Measurements from ENCODE around the gene CHRDL2.
"Not testable (repeated sequence)": the region's sequence is repeated elsewhere in the genome, so short reads cannot be mapped to it uniquely, and the experiment has no call there.

The CHRDL2 gene, protein sequence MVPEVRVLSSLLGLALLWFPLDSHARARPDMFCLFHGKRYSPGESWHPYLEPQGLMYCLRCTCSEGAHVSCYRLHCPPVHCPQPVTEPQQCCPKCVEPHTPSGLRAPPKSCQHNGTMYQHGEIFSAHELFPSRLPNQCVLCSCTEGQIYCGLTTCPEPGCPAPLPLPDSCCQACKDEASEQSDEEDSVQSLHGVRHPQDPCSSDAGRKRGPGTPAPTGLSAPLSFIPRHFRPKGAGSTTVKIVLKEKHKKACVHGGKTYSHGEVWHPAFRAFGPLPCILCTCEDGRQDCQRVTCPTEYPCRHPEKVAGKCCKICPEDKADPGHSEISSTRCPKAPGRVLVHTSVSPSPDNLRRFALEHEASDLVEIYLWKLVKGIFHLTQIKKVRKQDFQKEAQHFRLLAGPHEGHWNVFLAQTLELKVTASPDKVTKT

DNA sequence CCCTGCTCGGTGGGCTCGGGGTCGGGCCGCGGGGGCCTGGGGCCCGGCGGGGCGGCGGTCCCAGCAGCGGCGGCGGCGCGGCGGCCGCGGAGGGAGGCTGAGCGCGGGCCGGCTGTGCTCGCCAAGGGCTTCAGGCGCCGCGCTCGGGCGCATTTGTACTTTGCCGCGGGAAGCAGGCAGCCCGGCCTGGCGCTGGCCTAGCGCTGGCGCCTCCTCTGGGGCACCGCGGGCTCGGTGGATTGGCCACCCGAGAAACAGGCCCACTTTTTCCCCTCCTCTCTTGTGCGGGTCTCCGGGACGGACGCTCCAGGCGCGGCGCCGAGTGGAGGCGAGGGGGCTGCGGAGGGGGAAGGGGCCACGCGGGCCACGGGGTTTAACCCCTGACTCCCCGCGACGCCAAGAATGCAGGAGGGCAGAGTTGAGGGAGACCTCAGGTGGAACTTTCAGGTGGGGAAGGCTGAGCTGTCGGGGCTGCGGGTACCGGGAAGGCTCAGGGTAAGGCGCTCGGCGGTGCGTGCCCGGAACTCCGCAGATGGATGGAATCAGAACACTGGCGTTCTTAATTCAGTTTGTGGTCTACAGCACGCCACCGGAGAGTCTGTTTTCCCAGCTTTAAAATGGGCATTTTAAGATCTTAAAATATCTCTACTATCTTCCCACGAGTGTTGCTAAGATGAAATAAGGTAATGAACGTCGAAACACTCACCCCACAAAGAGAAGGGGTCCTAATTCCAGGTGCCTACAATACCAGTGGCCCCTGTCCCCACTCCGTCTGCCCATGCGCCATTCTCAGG lies at the start of gene CHRDL2:
Gene CHRDL2 (minus strand): TSS at position 126 of the 794 bp plus-strand sequence. CDS start 538 bp downstream, outside the sequence.
- no peak for FAIRE-seq

DNA sequence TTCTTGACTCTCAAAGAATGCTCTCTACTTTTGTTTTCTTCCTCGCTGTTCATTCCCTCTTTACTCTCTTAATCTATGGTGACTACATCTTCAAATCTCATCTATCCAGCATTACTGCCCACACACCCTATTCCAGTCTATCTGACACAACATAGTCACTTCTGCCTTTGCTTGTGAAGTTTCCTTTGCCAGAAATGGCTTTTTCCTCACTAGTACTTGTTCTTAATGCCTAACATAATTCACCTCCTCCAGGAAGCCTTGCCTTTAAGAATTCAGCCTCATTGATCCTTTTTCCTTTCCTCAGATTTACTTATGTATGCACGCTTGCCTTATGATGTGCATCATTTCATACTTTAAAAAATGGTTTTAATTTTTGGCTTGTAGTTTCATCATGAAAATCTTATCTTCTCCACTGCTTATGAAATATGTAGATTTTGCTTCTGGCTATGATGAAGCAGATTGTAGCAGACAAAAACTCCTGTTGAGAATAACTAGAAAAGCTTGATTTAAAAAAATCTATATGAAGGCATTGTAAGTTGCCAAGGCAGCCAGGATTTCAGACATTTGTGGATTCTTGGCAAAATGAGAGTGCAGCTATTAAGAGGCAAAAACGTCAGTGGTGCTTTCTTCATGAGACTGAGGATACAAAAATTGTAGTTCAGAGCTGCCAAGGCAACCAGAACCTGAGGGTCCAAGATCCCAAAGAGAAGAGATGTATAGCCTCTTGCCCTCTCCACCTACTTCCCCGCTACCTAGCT lies 49.2 kb upstream of the CHRDL2 start:
- no peak for FAIRE-seq

DNA sequence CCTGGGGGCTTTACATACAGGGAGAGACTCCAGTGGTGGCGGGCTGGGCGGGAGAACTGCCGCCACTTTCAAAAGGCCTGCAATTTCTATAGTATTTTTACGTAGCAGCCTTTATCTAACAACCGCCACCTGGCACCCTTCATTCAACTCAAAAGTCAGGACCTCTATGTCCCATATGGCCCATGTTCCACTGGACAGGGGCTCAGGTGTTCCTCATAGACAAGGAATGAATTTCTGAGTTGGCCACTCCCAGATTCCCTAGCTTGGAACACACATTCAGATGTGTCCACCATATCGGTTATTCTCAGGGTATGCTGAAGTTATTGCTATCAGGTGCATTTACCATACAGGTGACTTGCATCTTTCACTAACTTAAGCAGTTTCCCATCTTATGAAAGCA lies 47.4 kb upstream of the CHRDL2 start:
- FAIRE-seq: no peak

DNA sequence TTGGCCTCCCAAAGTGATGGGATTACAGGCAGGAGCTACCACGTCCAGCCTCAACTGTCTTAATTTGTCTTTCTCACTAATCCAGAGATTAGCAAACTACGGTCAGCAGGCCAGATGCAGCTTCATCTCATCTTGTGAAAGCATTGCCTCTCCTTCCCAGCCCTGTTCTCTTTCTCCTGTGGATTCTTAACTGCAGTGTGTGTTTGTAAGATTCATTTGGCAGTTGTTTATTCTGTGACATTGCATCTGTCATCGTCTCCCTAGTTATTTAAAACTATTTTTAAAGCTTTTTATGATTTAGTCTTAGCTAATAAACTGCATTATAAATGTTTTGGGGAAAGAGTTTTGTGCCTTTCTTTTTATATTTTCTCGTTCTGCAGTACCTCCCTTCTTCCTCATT lies 46.7 kb upstream of the CHRDL2 start:
- FAIRE-seq: no peak

DNA sequence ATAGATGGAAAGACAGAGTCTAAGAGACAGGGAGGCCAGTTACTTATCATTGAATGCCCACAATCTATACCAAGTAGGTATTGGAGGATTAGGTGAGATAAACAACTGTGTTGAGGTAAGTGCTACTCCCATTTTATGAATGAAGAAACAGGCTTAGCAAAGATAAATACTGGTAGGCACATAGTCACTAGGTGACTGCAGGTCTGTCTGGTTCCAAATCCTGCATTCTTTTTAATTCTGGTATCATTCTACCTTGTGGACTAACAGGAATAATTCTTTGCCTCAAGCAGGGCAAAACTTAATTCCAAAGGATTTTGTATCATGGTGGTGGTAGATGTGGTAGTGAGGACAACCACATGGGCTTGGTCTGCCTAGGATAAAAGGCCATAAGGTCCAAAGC lies 45.8 kb upstream of the CHRDL2 start:
- no peak for FAIRE-seq

DNA sequence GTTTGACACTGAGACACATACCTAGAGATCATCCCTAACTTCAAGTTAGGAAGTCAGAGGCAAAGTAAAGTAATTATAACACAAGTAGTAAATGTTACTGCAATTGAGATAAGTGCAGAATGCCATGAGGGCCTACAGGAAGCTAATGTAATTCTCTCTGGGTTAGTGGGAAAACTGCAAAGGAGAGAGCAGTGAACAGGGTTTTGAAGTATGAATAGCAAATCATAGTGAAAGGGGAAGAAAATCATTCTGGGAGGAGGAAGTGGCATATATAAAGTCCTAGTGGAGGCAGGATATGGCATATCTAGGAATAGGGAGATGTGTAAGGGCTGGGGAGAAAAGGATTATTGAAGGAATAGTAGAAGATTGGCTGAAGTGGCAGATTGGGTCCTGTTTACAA lies 45.3 kb upstream of the CHRDL2 start:
- no peak for FAIRE-seq

DNA sequence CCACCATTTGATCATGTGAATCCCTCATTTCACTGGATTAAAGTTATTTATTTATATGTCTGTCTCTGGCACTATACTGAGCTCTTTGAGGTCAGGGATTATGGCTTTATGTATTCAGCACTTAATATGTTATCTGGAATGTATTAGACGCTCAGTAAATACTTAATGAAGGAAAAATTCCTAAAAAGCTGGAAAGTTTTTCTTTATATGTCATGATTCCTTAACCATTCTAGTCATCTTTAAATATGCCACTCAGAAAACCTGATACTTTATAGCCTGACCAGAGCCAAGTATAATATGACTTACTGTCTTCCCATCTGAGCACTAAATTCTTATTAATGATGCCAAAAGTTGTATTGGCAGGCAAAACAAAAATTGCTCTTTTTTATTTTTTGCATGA lies 44.5 kb upstream of the CHRDL2 start:
- FAIRE-seq: no peak

DNA sequence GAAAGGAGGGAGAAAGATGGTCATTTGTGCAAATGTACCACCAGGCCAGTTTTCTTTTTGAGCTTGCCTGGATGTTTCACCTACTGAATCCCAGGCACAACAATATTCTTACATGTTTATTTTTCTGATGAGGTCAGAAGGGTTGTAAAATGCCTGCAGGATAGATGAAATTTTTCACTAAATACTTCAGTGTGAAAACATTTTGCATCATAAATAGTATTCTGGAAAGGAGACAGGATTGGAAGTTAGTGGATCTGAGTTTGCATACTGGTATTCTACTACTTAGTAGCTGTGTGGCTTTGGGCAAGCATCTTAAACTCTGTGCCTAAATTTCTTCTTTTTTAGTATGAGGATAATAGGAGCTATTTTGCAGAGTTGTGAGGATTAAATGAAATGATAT lies 42.2 kb upstream of the CHRDL2 start:
- FAIRE-seq: no peak

DNA sequence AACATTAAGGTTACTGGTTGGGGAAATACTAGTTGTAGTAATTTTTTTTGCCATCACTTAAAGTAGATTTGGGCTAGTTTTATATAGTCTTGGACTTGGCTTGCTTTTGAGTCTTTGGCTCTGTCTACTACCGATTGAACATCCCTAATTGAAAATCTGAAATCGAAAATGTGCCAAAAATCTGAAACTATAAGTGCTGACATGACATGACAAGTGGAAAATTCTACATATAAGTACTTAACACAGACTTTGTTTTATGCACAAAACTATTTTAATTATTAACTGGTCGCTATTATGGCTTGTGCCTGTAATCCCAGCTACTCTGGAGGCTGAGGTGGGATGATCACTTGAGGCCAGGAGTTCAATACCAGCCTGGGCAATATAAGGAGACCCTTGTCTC lies 39.9 kb upstream of the CHRDL2 start:
- FAIRE-seq: no peak

DNA sequence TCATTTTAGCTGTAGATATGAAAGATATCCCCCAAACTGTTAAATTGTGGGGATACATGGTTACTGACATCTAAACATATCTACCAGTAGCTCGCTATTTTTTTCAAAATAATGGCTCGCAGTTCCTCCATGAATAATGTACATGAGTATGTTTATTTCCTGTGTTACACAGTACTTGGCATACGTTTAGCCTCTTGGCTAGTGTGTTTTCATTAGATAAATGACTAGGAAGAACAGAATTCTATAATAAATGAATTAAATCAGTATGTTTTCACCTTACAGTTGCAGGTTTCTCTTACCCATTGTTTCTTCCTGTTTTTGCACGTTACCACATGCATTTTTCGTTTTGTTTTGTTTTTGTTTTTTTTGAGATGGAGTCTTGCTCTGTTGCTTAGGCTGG lies 39.2 kb upstream of the CHRDL2 start:
- FAIRE-seq: no peak

DNA sequence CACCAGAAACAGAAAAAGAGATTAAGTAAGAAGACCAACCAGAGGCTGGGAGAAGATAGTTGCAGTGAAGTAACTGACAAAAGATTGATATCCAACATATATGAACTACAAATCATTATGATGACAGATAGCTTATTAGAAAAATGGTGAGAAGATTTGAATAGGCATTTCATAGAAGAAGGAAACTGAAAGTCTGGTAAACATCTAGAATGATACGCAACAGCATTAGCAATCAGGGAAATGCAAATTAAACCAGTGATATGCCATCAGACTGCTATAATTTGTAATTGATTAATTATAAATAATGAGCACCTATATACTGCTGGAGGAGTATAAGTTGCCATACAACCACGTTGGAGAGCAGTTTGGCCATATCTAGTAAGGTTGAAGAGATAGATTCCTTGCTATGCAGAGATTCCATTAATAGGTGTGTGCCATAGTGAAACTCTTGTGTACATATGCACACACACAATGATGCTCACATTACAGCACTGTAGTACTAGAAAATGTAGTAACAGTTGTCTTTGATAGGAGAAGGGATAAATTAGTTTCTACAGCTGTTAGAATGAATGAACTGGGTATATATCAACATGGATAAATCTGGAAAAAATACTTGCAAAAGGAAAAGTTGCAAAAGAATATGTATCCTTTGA lies 38.0 kb upstream of the CHRDL2 start:
- FAIRE-seq: no peak

DNA sequence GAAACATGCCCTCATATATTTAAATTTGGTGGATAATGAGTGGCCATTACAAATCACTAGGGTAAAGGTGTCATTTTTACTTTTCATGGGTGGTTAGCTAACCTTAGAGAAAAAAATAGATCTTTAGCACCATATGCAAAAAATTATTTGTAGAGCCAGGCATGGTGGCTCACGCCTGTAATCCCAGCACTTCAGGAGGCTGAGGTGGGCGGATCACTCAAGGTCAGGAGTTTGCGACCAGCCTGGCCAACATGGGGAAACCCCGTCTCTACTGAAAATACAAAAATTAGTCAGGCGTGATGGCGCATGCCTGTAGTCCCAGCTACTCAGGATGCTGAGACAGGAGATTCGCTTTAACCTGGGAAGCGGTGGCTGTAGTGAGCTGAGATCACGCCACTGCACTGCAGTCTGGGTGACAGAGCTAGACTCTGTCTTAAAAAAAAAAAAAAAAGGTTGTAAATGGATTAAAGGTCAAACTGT lies 37.0 kb upstream of the CHRDL2 start:
- not testable (repeated sequence) for FAIRE-seq

DNA sequence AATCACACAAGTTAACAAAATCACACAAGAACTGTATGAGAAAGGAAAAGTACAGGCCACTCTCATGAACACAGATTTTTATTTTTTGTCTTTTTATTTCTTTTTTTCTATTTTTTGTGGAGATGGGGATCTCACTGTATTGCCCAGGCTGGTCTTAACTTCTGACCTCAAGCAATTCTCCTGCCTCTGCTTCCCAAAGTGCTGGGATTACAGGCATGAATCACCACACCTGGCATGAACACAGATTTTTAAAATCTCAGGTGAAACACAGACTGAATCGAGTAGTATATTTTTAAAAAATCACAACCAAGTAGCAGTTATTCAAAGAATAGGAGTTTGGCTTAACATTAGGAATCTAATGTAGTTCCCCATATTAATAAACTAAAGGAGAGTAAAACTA lies 35.7 kb upstream of the CHRDL2 start:
- no peak for FAIRE-seq

DNA sequence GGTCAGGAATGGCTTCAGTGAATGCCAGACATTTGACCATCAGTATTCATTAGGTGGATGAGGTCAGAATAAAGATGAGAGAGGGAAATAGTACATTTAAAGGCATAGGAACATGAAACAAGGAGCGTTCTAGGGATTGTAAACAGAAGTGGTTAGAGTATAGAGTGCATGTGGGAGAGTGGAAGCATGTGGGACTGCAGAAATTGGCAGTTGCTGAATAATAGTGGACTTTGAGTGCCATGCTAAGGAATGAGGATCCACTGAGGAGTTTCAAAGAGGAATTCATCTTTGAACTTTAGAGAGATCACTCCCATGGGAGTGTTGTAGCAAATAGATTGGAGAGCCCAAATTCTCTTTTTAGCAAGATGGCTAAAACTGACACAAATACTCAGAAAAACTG lies 25.3 kb upstream of the CHRDL2 start:
- no peak for FAIRE-seq

DNA sequence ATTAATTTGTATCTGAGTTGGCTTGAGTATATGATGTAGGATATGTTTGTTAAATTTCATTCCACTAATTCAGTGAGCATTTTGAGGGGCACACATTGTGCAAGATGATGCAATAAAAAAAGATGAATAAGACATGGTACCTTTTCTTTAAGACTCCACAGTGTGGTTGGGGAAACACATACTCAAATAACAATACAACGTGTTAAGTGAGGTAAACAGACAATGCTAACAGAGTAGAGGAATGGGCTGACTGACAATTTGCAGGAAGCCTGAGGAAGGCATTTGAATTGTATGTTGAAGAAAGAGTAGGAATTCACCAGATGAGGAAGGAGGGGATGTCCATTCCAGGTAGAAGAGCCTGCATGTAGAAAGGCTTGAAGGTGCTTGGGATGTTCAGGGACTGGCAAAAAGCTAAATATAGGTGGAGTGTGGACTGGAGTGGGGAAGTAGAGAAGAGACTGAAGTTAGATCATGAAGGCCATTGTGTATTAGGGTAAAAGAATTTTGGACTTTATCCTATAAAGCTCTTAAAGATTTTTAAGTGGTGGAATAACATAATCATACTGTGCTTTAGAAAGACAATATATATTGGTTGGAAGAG lies 24.3 kb upstream of the CHRDL2 start:
- no peak for FAIRE-seq

DNA sequence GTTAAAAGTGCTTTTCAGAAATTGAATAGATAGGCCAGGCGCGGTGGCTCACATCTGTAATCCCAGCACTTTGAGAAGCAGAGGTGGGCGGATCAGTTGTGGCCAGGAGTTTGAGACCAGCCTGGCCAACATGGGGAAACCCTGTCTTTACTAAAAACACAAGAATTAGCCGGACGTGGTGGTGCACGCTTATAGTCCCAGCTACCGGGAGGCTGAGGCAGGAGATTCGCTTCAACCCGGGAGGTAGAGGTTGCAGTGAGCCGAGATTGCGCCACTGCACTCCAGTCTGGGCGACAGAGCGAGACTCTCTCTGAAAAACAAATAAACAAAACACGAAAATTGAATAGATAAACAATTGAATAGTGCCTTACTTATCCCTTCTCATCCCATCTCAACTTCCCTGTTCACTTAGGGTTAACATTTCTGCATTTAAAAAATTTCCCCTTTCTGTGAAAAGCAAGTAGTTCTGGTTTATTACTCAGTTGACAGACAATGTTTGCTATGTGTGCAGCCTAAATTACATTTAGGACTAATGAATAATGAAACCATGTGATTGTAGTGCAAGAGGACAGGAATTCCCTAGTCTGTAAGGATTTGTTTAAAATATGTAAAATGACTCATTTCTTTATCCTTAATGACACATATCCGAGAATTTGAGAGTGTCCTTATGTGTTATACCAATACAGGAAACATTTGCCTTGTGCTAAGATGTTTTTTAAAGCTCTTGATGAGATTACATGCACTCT lies 23.5 kb upstream of the CHRDL2 start:
- FAIRE-seq: no peak

DNA sequence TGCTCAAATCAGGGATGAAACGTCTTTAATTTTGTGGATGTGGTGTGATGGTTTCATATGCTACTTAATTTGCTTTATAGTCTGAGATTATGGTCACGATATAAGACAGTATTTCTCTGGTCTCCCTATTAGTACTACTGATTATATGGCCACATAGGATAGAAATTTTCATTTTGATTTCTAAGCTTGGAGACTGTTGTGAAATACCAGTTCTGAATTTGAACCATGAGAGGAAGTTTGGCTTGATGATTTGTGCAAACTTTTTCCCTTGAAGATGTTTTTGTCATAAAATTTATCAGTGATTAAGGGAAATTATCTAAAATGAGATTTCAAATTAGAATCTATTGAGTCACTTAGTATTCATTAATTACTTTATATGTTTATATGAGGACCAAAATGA lies 20.1 kb upstream of the CHRDL2 start:
- no peak for FAIRE-seq

DNA sequence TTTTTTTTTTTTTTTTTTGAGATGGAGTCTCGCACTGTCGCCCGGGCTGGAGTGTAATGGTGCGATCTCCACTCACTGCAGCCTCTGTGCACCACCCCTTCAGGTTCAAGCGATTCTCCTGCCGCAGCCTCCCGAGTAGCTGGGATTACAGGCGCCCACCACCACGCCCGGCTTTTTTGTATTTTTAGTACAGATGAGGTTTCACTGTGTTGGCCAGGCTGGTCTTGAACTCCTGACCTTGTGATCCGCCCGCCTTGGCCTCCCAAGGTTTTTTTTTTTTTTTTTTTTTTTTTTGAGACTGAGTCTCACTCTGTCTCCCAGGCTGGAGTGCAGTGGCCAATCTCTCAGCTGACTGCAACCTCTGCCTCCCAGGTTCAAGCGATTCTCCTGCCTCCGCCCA lies 19.4 kb upstream of the CHRDL2 start:
- not testable (repeated sequence) for FAIRE-seq

DNA sequence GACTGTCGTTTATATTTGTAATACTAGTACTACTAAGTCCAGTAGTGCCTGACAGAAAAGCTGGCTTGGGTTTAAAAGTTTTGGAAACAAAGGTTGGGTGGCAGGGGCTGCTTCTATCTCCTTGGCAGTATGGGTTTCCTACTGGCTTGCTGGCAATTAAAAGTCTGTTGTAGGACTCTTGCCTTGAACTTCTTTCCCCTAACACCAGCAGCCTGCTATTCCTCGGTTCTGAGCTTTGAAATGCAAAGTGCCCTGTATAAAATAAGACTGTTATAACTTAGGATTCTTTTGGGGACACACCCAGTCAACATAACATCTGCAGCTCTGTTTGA lies 18.7 kb upstream of the CHRDL2 start:
- no peak for FAIRE-seq

DNA sequence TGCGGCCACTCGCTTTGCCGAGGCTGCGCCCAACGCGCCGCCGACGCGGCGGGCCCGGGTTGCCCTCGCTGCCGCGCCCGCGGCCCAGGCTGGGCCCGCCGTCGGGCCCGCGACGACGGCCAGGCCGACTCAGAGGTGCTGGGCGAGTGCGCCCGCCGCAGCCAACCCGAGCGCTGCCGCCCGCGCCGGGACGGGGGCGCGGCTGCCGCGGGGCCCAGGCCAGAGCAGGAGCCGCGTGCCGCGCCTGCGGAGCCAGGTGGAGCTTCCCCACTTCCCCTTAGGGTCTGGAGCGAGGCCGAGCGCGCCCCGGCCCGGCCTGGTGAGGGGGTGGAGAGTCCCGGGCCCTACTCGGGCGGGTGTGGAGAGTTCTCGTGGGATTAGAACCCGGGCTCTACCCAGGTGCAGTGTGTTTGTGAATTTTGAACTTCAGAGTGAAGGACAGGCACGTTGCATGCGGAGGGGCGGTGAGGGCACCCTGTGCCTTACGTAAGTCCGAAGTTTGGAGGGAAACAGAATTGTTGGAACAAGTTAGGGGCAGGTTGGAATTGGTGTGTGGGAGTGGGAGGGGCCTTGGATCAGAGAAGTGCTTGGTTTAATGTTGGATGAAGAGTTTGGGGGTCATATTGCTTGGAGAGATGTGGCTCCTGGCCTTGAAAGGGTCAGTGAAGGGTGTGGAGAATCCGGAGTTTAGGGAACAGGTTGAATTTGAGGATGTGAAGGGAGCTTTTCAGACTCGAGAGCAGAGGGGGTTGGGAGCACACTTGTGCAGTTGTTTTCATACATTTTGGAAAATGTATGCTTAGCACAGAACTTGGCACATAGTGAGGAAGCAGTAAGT lies 18.1 kb upstream of the CHRDL2 start:
- FAIRE-seq: no peak
